Measurements from ENCODE around the gene IGSF6.
"Not testable (repeated sequence)": the region's sequence is repeated elsewhere in the genome, so short reads cannot be mapped to it uniquely, and the experiment has no call there.

IGSF6 gene

GRCh38 chr16:21653571-21653970, 1.2 kb upstream of the IGSF6 start:
- DNase-seq: peak; percentile 74 to 86

- DNase-seq: peak; percentile 51 to 58
Measured at GRCh38 chr16:21651515-21651914, 893 bp downstream of the IGSF6 start.

- peak; percentile 94 to 97 for DNase-seq
Measured at GRCh38 chr16:21650521-21650920, 1.9 kb downstream of the IGSF6 start.

- DNase-seq: peak; percentile 57 to 76
Measured at GRCh38 chr16:21649826-21650406, 2.5 kb downstream of the IGSF6 start.

- no peak for DNase-seq
Measured at GRCh38 chr16:21647562-21648164, 4.7 kb downstream of the IGSF6 start.

- no peak for DNase-seq
Measured at GRCh38 chr16:21646721-21647561, 5.5 kb downstream of the IGSF6 start.

- DNase-seq: peak; percentile 16 to 48
Measured at GRCh38 chr16:21646091-21646490, 6.3 kb downstream of the IGSF6 start.

GRCh38 chr16:21645261-21645721, 7.1 kb downstream of the IGSF6 start:
- peak; percentile 56 to 75 for DNase-seq

GRCh38 chr16:21644674-21645073, 7.7 kb downstream of the IGSF6 start:
- DNase-seq: no peak

- no peak for DNase-seq
Measured at GRCh38 chr16:21643785-21644184, 8.6 kb downstream of the IGSF6 start.

GRCh38 chr16:21642861-21643260, 9.5 kb downstream of the IGSF6 start:
- DNase-seq: no peak

GRCh38 chr16:21641916-21642315, 10.5 kb downstream of the IGSF6 start:
- no peak for DNase-seq

GRCh38 chr16:21639493-21639892, 12.9 kb downstream of the IGSF6 start:
- peak in 1 of 2 donors; percentile 9 for DNase-seq

GRCh38 chr16:21638573-21638975, 13.8 kb downstream of the IGSF6 start:
- peak; percentile 11 to 53 for DNase-seq

GRCh38 chr16:21637032-21637968, 15.1 kb downstream of the IGSF6 start:
- no peak for DNase-seq

GRCh38 chr16:21635694-21636093, 16.7 kb downstream of the IGSF6 start:
- not testable (repeated sequence) for DNase-seq

- no peak for DNase-seq
Measured at GRCh38 chr16:21634216-21634615, 18.2 kb downstream of the IGSF6 start.

- peak; percentile 86 to 87 for DNase-seq
Measured at GRCh38 chr16:21631951-21632575, 20.3 kb downstream of the IGSF6 start.

- DNase-seq: not testable (repeated sequence)
Measured at GRCh38 chr16:21631376-21631775, 21.0 kb downstream of the IGSF6 start.

- DNase-seq: not testable (repeated sequence)
Measured at GRCh38 chr16:21630866-21631265, 21.5 kb downstream of the IGSF6 start.

GRCh38 chr16:21629616-21630539, 22.5 kb downstream of the IGSF6 start:
- DNase-seq: not testable (repeated sequence)
